ENCODE results near the gene ZNF766. TPM values are rescaled to one million over a fixed set of nuclear protein-coding genes. Genes with fewer than 3 reads are reported as not detected.
"Not testable (repeated sequence)": the region's sequence is repeated elsewhere in the genome, so short reads cannot be mapped to it uniquely, and the experiment has no call there.

Gene ZNF766
- 16.9 TPM for total RNA-seq

DNA sequence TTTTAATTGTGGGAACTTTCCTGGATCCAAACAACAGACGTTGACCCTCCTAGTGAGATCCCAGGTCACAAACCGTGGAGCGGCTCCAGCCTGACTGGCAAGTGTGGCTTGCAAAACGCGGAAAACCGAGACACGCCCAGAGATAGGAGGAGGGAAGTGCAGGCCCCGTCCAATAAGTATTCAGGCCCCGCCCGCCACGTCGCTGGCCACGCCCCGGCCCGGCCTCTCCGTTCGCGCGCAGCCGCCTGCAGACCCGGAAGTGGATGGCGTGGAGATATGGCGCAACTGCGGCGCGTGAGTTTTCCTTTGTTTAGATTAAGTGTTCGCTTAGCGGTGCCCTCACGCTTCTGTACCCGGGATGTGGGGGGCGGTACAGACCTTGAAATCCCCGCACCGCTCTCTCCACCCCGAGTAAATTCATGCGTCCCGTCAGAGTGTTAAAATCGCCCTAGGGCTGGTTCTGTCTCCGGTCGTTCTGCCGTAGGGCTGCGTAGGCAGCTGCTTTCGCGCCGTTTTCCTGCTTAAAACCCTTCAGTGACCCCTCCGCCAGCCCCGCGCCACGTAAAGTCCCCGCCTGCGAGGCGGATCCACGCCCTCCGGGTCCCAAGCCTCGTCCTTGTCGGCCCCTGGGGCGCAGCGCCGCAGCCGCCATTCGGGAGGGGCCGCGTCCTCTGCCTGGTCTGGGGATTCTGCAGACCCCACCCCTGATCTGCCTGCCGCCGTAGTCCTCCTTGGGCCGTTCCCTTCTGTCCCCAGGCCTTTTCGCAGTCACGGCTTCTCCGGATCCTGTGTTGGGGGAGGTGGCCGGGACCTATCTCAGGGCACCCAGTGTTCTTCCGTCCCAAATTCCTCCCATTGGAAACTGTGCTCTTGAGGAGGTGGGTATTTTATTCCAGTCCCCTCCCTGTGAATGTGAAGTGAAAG is at the start of gene ZNF766:
Gene ZNF766 (plus strand): TSS at position 250 of the 924 bp plus-strand sequence. CDS start 27 bp downstream, at position 277.
- DNase-seq = peak; percentile 92

- DNase-seq = no peak
These were observed 49.8 kb upstream of the ZNF766 start for GRCh38 chr19:52219611-52220010.

GRCh38 chr19:52221031-52221430 is 48.4 kb upstream of the ZNF766 start:
- no peak for DNase-seq

GRCh38 chr19:52221831-52222375 is 47.5 kb upstream of the ZNF766 start:
- no peak for DNase-seq

DNA sequence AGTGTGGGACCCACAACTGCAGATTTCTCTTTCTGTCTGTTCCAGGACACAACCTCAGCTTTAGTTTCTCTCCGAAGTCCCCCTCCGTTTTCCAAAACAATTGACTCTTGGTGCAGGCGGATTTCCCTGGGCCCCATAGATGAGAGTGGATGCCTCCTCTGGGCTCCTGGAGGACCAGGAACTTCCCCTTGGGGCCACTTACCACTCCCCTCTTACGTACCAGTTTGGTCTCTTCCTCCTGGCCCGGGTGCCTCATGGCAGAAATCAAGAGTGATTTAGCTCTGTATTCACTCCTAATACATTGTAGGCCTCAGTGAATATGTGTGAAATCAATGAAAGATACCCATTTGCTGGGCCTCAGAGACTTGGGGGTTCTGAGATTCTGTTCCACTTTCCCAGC is 45.2 kb upstream of the ZNF766 start:
- DNase-seq = no peak

DNA sequence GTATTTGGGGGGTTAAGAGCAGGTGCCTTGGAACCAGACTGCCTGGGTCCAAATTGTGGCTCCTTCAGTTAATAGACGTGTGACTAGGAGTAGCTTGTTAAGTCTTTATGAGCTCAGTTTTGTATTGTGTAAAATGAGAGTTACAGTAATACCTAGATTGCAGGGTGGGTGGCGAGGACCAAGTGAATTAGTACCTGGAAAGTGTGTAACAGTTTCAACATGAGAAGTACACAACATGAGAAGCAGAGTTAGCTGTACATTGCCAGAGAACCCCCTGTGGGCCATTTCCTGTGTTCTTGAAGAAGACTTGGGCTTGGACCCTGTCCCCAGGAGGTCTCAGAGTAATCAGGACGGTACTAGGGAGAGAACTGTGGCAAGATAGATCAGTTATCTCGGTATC is 42.7 kb upstream of the ZNF766 start:
- DNase-seq = no peak

DNA sequence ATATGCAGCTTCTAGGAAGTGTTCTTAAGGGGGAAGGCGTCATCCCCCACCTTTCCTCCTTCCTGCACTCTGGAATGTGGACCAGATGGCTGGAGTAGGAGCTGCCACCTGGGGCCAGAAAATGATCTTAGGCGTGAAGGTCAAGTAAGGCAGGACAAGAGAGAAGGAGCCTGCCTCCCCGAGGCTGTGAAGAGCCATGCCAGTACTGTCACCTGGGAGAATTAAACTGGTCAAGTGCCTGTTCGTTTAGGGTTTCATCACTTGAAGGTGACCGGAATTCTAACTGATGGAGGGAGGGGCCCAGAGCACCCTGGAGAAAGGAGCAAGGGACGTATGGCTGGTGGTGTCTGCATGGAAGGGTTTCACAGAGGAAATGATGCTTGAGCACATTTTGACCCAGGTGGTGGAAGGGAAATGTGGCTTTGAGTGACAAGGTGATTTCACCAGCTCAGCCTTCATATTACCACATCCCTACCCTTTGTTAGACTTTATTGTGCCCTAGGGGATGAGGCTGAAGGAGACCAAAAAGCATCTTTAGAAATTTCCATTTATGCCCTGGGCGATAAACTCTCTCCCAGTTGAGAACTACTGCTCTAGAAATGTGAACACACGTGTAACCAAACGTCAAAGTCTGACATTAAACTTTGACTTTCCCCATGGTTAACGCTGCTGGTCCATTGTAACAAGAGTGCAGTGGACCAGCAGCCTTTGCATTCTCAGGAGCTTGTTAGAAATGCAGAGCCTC is 42.0 kb upstream of the ZNF766 start:
- no peak for DNase-seq

- no peak for DNase-seq
These were observed 41.4 kb upstream of the ZNF766 start for GRCh38 chr19:52227980-52228379.

DNA sequence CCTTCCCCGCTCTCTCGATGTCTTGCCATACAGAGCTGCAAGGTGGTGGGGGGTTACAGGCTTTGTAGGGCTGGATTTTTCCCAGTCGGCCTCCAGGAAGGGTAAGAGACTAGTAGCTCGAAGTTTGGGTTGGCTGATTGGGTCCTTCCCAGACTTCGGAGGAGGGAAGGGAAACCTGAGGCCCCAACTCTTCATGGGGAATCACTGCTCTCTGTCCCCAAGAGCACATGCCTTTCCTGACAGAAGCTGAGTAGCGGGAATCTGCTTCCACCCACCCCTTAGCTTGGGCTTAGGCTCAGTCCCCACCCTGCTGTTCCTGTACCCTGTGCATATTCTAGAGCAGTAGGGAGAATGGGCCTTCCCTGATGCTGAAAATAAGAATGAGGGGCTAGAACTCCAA is 39.9 kb upstream of the ZNF766 start:
- DNase-seq = no peak

GRCh38 chr19:52230685-52231084 is 38.7 kb upstream of the ZNF766 start:
- DNase-seq = no peak

GRCh38 chr19:52231154-52231910 is 38.1 kb upstream of the ZNF766 start:
- no peak for DNase-seq

- no peak for DNase-seq
These were observed 35.0 kb upstream of the ZNF766 start for GRCh38 chr19:52234406-52234805.

DNA sequence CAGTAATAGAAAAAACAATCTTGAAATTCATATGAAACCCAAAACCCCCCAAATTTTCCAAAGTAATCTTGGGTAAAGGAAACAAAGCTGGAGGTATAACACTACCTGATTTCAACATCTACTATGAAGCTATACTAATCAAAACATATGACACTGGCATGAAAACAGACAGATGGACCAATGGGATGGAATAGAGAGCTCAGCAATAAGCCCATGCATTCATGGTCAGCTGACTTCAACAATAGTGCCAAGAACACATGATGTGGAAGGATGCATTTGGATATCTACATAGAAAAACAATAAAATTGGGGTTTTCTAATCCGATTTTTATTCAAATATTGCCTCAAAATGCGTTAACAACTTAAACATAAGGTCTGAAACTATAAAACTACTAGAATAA is 32.2 kb upstream of the ZNF766 start:
- DNase-seq = no peak

DNA sequence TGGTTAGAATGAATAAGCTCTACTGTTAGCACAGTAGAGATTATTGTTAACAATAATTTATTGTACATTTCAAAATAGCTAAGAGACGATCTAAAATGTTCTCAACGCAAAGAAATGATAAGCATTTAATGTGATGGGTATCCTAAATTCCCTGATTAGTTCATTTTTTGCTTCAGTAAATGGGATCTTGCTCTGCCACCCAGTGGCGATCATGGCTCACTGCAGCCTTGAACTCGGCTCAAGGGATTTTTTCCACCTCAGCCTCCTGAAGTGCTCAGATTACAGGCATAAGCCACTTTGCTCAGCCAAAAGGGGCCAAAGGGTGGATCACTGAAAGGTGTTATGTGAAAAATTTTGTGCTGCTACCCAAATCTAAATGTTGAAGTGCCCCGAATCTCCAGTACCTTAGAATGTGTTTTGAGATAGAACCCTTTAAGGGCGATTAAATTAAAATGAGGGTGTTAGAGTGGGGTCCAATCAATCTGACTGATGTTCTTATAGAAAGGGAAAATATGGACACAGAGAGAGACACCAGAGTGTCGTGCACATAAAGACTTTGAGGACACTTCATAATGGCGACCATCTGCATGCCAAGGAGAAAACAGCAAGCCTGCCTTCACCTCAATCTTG is 31.5 kb upstream of the ZNF766 start:
- DNase-seq = peak; percentile 66

GRCh38 chr19:52244021-52244420 is 25.4 kb upstream of the ZNF766 start:
- DNase-seq = no peak

- no peak for DNase-seq
These were observed 21.1 kb upstream of the ZNF766 start for GRCh38 chr19:52248241-52248640.

GRCh38 chr19:52258426-52258825 is 11.0 kb upstream of the ZNF766 start:
- no peak for DNase-seq

GRCh38 chr19:52265556-52265955 is 3.8 kb upstream of the ZNF766 start:
- DNase-seq = not testable (repeated sequence)

DNA sequence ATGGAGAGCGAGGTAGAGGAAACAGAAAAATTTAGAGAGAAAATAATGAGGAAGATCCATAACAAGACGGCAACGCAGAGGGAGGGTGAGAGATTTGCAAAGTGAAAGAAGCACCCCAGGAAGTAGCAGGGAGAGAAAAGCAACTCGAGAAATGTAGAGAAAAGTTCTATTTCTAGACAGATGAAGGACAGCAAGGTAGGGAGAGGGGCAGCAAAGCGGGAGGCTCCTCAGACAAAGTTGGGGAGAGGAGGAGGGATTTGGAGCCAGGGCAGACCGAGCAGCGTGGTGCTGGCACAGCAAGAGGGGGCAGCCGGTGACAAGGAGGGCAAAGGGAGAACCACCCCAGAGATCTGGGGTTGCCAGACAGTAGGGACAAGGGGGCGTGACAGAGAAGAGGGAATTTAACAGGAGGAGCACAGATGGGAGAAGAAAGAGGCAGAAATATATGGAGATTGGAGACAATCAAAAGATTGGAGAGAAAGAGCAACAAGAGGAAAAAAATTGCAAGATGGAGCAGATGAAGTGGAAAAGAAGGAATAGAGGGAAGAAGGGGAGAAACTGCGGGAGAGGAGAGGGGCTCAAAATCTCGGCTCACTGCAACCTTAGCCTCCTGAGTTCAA is 989 bp downstream of the ZNF766 start:
- DNase-seq = peak; percentile 13

DNA sequence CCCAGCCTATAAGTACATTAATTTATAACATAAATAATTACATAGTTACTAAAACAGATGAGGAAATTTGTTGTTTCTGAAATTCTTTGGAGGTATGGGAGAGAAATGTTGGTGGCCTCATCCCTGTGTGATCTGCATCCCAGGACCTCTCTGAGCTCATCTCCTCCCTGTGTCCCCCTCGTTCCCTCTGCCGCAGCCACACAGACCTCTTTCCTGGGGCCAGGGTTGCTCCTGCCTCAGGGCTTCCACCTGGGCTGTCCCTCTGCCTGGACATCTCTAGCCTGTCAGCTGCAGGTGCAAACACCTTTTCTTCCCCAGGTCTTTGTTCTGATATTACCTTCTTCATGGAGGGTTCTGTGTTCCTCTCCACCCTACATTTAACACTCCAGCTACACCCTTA is 3.9 kb downstream of the ZNF766 start:
- DNase-seq = no peak

- DNase-seq = no peak
These were observed 4.8 kb downstream of the ZNF766 start for GRCh38 chr19:52274191-52274590.
